ENCODE measurements around the gene IGFALS. TPM values are rescaled to one million over a fixed set of nuclear protein-coding genes. Genes with fewer than 3 reads are reported as not detected.

IGFALS gene
- total RNA-seq, 1 donor from 2014 or later: 29.3 TPM

DNA sequence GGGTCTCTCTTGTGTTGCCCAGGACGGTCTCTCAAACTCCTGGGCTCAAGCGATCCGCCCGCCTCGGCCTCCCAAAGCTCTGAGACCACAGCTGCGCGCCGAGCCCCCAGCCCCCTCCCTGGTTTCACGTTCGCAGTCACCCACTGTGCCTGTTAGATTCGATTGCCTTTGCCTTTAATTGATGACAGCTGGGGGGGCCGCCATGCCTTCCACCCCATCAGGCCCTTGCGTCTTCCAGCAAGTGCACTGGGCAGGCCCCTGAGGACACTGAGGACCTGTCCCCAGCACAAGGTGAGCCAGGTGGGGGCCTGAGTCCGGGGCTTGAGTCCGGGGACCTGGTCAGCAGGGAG lies 3.3 kb downstream of the IGFALS start:
- no peak for DNase-seq (ENCODE audit: low spot score)

DNA sequence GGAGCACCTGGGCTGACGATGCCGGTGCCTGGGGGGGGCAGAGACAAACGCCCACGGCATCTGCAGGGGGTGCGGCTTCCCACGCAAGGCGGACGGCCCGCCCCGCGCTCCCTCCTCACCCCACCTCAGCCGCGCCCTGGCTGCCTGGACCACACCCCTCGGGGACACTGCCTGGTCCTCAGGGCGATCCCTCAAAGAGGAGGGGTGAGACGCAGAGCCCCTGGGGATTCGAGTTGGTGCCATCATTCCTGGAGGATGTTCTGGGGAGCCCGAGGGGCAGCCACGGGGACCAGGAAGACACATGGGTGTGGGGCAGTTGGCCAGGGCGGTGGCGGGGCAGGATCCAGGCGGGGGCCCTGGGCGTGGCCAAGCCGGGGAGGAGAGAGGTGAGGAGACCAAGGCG lies 3.9 kb downstream of the IGFALS start:
- DNase-seq (ENCODE audit: low spot score): no peak

- DNase-seq (ENCODE audit: low spot score): no peak
Measured at GRCh38 chr16:1788708-1789100, 4.8 kb downstream of the IGFALS start.

DNA sequence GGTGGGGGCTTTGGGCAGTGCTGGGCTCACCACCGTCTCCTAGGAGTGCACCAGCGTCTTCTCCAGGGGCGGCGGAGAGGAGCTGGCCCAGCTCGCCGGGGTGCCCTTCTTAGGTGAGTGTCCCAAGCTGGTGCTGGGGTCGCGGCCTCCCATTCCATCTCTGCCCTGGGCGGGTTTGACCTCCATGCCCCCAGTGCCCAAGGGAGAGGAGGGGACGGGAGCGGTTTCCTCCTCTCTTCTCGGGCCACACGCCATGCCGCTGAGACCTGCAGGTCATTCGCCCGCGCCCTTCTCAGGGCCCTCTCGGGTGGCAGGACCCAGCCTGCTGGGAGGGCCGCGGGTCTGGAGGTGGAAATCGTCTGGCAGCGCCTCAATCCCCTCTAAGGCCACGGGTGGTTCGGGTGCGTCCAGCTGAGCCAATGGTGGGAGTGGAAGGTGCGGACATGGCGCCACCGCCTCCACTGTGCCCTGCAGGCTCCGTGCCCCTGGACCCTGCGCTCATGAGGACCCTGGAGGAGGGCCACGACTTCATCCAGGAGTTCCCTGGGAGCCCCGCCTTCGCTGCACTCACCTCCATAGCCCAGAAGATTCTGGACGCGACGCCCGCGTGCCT lies 5.3 kb downstream of the IGFALS start:
- no peak for DNase-seq (ENCODE audit: low spot score)

GRCh38 chr16:1787322-1788094 lies 6.0 kb downstream of the IGFALS start:
- no peak for DNase-seq (ENCODE audit: low spot score)

GRCh38 chr16:1787056-1787321 lies 6.5 kb downstream of the IGFALS start:
- DNase-seq (ENCODE audit: low spot score): no peak

DNA sequence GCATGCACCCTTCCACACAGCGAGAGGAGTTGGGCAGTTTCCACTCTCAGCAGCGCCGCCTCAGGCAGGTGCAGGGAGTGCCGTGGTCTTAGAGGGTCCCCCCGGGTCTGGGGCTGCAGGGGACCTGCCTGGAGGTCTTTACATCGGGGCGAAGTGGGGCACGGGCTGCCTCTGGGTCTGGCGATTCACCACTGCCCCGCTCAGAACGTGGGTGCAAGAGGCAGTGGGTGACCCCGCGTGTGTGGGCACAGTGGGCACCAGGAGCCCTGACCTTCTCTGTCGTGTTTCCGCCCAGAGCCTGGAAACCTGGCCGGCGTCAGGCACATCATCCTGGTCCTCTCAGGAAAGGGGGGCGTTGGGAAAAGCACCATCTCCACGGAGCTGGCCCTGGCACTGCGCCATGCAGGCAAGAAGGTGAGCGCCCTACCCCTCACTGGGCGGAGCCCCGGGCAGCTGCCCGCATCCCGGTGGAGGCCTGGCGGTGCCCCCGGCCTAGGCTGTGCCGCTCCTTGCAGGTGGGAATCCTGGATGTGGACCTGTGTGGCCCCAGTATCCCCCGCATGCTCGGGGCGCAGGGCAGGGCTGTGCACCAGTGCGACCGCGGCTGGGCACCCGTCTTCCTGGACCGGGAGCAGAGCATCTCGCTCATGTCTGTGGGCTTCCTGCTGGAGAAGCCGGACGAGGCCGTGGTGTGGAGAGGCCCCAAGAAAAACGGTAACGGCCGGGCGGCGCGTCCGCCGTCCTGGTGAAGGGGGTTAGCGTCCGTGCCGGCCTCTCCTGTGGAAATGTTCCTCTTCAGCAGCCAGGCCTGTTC lies 7.1 kb downstream of the IGFALS start:
- no peak for DNase-seq (ENCODE audit: low spot score)

DNA sequence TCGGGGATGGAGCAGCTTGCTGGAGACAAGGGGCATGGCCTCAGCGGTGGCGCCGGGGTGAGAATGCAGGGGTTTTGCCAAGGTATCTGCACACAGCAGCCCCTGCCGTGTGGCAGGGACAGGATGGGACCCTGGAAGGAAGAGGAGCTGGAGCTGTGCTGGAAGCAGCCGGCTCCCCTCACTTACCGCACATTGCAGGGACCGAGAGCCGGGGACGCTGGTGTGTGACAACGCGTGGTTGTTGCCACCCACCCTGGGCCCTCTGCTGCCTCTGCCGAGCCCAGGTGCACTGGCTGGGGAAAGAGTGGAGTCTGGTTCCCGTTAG lies 7.7 kb downstream of the IGFALS start:
- no peak for DNase-seq (ENCODE audit: low spot score)

GRCh38 chr16:1784977-1785845 lies 8.3 kb downstream of the IGFALS start:
- DNase-seq (ENCODE audit: low spot score): no peak

- DNase-seq (ENCODE audit: low spot score): peak; percentile 100
Measured at GRCh38 chr16:1782408-1783264, 10.9 kb downstream of the IGFALS start, which contains the start of the genes NUBP2 and SPSB3. Gene NUBP2 (plus strand): TSS chr16:1782960. CDS start chr16:1783021, 61 bp downstream. Gene SPSB3 (minus strand): TSS chr16:1782571. CDS start chr16:1781483, 1,088 bp downstream.

GRCh38 chr16:1781758-1782407 lies 11.6 kb downstream of the IGFALS start:
- DNase-seq (ENCODE audit: low spot score): no peak

GRCh38 chr16:1781254-1781653 lies 12.3 kb downstream of the IGFALS start:
- DNase-seq (ENCODE audit: low spot score): no peak

DNA sequence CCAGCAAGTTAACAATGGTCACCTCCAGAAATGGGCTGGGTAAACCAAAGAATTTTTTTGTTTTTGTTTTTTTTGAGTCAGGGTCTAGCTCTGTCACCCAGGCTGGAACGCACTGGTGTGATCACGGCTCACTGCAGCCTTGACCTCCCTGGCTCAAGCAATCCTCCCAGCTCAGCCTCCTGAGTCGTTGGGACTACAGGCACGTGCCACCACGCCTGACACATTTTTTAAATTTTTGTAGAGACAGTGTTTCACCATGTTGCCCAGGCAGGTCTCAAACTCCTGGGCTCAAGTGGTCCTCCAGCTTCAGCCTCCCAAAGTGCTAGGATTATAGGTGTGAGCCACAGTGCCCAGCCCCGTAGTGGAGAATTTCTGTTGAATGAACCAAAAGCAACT lies 12.8 kb downstream of the IGFALS start:
- DNase-seq (ENCODE audit: low spot score): no peak

GRCh38 chr16:1779741-1780676 lies 13.5 kb downstream of the IGFALS start:
- no peak for DNase-seq (ENCODE audit: low spot score)

GRCh38 chr16:1779234-1779701 lies 14.2 kb downstream of the IGFALS start:
- no peak for DNase-seq (ENCODE audit: low spot score)

GRCh38 chr16:1778200-1779179 lies 15.0 kb downstream of the IGFALS start:
- DNase-seq (ENCODE audit: low spot score): no peak

- no peak for DNase-seq (ENCODE audit: low spot score)
Measured at GRCh38 chr16:1777375-1778199, 15.9 kb downstream of the IGFALS start.
